Activated CD8-positive, alpha-beta memory T cell treated with anti-CD3 and anti-CD28 coated beads, Interleukin-2, amount 50 U/mL, for 24 hours (primary cell): ENCODE results near the gene EXOC2.

Source experiments
- DNase-seq: peaks from one replicate; pipeline ENCODE4 v3.0.0-alpha.2; 2020; ENCODE audit errors: extremely low read depth

EXOC2 gene

DNA sequence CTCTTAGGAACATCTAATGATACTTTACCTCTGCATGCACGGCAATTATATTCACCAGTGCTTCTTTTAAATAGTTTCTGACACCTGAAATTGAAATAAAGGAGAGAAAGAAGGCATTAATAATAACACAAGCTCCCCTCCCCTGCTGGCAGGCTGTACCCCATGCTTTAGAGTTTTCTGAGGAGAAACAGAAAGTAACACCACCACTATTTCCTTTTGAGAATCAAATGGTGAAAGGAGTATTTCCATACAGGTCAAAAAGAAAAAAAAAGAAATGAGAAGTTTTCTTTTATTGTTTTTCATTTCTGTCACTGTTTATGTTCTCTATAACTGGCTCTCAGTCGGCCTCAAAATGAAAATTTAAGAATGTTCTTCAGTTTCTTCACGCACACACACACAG lies 193.3 kb downstream of the EXOC2 start:
- DNase-seq = no peak

DNA sequence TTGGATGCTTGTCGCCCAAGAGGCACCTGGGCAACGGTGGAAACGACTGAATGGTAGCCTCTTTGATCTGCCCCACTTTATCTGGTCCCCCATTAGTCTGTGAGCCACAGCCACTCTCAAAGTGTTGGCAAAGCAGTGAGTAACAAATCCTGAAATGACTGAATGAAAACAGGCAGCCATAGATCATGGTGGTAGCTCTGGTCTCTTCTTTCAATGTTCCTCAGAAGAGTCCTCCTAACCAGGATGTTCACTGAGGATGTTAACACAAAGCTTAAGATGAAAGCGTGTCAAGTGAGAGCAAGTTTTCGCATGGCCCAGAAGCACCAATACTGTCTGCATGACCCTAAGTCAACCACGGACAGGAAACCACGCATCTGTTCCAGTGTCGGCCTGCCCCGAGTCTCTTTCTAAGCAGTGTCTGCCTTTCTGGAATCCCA lies 194.1 kb downstream of the EXOC2 start:
- DNase-seq = no peak

DNA sequence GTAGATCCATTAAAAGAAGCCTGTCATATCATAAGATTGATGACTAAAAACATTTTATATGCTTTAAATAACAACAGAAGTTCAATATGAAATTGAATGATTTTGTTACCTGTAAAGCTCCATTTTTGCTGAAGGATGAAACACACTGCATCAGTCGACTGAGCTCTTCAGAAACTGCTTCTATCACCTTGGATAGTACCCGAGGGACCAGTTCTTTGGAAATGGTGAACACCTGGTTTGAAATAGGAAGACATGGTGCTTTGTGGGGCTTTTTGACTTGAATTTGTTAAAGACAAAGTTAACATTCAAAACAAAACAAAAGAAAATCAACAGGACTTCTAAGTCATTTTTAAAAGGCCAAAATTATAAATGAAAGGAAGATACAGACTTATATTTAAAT lies 195.7 kb downstream of the EXOC2 start:
- DNase-seq = no peak

DNA sequence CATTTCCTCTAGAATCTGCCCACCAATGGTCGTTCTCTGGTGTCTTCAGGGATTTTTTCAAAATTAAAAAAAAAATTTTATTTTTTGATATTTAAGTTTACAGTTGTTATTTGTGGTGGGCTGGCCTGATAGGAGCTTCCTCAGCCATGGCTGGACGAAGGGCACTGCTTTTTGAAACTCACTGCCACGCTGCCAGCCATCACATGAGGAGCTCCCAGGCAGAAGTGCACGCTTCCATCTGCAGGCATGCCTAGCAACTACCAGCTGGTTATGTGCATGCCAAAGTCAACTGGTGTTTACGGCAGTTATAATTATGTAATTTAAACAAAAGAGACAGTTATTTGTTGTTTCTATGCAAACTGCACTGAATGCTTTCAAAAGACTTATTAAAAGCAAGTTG lies 196.3 kb downstream of the EXOC2 start:
- no peak for DNase-seq

DNA sequence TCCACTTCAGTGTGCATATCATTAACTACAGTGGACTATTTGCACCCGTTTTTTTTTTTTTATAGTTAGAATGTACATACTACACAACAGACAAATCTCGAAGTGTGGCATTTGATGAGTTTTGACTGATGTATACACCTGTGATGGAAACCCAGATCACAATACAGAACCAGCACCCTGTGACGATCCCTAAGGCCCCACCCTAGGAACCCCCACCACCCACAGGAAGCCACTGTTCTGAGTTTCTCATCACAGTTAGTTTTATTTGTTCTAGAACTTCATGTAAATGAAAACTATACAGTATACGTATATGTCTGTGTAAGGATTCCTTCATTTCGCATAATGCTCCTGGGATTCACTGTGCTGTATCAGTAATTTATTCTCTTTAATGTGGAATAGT lies 198.5 kb downstream of the EXOC2 start:
- DNase-seq = no peak

DNA sequence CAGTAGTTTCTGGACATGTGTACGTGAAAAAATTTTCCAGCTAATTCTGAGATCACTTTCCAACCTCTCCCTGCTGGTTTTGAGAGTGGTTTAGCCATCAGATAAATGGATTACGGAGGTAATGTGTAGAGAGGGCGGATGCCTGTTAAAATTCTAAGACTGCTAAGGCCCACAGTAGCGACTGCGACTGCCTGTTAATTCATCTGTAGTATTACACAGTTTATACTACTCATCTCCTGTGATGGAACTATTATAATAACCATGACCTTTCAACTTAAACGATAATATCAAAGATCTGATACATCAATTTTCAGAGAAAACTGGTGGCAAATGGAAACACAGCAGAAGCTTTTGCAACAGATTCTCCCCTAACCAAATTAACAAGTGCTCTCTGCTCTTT lies 199.1 kb downstream of the EXOC2 start:
- DNase-seq = no peak

DNA sequence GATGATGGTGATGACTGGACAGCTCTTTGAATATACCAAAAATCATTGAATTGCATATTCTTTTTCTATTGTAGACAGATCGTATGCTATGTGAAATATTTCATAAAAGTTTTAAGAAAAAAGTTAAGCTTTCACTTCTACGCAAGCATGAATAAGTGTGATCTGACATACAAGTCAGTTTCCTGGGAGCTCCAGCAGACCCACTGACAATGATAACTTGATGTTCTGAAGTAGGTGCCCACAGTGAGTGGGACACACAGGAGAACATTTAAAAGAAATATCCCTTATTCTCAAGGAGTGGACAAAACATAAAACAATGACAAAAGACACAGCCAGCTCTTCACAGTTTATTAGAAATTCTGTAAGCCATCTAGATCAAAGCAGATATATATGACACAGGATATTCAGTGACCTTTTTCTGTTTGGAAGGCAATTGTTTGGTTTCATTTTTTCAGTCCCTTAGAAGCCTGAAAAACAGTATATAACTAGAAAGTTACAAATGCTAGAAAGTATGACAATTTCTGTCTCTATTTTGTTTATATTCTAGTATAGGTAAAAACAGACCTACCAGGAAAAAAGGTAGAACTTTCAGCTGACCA lies 200.0 kb downstream of the EXOC2 start:
- DNase-seq = no peak

DNA sequence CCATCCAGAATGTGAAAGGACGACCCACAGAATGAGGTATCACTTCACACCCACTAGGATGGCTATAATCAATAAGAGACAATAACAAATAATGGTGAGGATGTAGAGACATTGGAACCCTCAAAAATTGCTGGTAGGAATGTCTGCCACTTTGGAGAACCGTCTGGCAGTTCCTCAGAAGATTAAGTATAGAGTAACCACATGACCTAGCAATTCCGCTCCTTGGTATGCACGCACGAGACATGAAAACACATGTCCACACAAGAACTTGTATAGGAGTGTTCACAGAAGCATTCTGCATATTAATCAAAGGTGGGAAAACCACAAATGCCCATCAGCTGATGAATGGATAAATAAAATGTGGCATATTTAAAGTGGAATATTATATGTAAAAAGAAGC lies 200.8 kb downstream of the EXOC2 start:
- no peak for DNase-seq

DNA sequence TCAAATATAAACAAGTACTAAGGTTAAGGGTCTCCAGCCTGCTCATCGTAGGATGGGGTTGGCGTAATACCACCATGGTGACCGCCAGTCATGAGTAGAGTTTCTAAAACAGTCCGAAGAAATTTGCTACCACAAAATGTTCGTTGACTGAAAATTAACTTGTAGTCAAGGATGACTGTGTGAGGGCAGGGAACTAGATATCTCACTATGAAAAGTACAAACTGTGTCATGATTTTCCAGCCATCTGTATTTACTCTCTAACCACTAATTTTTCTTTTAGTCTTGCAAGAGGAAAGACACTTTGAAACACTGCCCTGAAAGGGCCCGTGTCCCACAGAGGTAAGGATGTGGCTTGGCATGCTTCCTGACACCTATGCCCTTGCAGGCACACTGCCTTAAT lies 201.7 kb downstream of the EXOC2 start:
- no peak for DNase-seq

DNA sequence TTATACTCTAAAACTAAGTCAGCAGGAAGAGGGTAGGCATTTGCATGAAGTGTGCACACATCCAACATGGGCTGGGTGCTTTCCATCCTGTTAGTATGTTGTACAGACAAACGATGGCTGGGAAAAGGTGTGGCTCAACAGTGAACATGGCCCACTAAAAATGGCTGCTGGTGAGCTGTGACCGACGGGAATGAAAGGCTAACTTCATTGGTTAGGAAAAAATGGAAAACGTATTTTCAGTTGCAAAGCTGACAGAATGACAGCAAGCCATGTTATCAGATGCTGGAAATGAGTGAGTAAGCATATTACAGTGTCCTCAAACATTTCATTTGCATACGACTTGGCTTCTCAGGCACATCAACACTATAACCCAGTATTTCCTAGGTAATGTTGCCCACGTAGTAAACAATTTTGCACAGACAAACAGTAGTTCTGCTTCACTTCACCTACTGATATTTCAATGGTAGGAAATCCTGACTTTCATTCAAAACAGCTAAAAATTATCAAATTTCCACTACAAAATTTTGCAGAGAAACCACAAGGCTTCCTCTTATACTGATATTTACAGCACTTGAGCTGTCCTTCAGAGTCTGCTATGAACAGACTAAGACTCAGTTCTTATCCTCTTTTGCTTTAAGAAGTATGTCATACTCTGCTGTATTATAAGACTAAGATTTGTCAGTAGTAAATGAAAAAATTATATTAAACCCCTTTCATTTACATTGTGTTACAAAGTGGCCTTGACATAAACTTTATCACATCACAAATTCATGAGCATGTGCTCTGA lies 202.5 kb downstream of the EXOC2 start:
- no peak for DNase-seq

DNA sequence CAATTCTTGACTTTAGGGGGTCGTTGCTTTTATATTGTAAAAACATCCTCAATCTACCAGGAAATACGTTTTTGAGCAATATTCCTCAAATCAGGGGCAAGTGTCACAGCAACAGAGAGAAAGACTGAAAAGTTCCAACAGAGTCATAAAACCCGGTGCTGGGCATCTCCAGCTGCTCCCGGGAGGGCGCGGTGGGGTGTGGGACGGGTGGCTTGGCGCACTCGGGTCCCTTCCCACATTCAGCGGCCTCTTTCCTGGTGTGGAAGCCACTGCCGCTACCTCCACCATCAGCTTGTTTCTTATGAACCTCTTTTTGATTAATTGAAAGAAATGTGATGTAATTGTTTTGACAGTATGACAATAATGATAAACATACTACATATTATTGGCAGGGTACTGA lies 203.2 kb downstream of the EXOC2 start:
- no peak for DNase-seq

DNA sequence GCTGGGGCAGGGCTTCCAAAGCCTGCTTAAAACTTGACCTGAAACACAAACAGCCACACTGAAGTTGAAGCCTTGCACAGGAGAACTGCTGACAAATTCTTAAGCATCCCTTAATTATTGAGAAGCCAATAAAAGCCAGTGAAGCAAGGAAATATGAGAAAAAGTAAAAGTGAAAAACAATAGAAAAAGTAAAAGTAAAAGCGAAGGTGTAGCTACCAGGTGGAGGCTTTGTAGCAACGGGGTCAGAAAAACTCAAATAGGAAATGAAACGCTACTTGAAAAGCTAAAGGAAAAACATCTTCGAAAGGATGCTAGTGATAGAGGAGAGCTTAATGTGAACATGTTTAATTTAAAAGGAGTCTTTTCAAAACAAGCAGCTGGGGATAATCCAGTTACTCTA lies 203.9 kb downstream of the EXOC2 start:
- DNase-seq = no peak

DNA sequence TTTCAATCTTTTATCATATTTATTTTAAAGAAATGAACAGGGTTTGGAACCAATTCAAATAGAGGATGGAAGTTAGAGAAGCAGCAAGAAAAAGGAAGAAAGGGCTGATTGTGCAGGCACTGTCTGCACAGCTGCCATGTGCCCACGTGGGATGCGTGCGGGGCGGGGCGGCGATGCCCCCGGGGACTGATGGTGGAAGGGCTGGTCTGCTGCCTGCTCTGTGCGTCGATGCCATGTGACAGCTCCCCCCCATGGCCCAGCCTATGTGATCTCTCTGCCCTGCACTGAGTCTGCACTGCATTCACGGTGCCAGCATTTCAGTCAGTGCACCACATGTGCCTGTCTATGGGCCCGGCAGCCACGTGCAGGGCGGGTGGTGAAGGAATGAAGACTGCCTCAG lies 205.0 kb downstream of the EXOC2 start:
- DNase-seq = no peak

DNA sequence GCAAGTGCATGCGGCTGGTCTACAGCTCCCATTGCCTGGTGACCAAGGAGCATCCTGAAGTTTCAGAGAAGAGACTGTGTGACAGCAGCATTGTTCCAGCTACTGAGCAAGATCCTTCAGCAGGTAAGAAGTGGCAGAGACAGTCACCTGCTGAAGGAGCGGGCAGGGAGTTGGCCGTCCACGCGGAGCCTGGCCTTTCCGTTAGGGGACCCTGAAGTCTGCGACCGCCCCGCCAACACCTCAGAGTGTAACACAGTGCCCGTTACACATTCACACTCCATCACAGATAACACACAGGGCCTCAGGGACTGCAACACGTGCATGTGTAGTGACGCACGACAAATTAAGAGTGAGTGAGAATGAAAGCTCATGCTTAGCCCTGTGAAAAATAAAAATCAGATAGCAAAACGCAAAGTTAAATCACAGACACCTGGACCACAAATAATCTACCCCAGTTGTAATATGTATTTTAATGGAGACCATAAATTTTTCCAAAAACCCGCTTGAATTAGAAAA lies 207.2 kb downstream of the EXOC2 start:
- no peak for DNase-seq

DNA sequence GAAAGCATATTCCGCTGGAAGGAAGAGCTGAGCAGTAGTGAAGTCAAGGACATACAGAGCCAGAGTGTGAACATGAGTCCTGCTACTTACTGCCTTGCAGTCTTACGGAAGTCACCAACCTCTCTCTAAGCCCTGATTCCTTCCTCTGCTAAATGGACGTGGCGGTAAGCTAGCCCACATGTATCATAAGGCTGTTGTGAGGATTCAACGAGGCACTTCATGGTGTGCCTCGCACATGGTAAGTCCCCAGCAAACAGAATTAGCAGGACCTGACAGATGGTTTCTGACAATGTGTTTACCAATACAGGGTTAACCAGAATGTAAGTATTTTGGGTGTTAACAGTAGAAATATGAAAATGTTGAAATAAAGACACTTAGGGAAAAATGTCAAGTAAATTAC lies 208.2 kb downstream of the EXOC2 start:
- DNase-seq = no peak

DNA sequence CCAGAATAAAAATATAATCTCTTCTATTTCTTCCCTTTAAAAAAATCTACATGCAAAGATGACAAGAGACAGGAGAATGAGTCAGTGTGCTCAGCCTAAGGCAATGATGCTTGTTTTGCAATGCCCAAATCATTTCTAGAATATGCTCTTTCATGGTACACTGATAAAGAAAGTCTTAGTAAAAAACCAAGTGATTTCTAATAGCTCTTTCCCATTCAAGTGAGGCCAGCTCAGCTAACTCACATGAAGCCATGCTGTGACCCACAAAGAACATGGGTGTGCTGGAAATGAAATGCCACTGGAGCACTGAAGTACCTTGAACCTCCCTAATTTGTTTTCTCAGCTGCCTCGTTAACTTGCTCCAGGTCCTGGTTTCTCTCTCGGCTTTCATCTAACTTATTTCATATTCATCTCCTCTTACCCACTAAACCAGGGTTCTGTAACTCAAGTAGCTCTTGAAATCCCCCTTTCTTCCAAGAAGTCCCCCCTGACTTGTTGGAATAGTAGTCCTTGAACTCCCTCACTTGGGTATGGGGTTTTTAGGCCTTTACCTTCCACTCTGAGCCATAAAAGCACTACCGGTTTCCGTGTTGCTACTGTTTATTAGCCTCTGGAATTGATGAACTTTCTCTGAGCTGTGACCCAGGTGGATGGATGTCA lies 208.7 kb downstream of the EXOC2 start:
- DNase-seq = no peak

DNA sequence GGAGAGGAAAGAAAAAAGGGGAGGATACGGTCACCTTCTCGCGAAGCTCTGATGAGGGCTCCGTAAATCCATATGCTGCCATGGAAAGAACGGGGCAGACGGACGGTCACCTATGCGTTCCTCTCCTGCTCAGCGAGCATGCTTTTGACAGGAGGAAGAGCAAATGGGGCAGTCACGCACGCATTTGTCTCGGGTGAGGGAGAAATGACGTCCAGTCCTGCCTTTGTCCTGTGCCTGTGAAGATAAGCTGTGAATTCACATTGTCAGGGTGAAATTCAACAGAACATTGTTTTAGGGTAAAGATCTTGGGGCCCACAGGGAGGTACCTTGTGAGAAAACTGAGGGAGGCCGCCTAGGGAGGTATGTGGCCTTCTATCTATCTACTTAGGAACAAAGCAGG lies 217.6 kb downstream of the EXOC2 start:
- no peak for DNase-seq

DNA sequence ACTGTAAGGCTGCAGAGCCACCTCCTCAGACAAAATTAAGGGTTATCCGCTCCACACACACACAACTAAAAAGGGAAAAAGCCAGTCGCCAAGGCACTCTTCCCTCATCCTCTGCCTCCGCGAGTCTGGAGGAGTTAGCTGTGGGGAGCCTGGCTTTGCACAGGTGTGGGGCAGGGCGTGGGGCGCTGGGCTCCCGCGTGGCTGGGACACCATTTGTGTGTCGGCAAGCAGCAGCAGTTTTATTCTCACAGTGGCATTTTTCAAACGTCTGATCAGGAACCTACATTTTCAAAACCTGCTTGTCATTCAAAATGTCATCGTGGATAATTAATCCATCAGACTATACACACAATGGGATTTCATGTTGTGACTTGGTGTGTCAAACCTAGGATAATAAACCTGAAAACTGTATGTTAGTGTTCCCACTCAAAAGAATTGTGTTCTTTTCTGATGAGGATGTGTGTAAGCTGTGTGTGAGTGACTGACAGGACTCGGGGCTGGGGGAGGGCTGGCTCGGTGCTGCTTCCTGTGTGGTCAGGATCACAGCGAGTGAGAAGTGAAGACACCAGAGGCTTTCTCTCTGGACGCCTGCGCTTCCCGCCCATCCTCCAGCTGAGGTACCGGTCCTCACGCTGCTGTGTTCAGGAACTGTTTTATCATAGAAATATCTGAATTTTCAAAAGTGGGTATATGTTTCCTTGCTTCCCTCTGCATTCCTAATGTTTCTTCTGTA lies 218.3 kb downstream of the EXOC2 start:
- DNase-seq = peak; percentile 69

DNA sequence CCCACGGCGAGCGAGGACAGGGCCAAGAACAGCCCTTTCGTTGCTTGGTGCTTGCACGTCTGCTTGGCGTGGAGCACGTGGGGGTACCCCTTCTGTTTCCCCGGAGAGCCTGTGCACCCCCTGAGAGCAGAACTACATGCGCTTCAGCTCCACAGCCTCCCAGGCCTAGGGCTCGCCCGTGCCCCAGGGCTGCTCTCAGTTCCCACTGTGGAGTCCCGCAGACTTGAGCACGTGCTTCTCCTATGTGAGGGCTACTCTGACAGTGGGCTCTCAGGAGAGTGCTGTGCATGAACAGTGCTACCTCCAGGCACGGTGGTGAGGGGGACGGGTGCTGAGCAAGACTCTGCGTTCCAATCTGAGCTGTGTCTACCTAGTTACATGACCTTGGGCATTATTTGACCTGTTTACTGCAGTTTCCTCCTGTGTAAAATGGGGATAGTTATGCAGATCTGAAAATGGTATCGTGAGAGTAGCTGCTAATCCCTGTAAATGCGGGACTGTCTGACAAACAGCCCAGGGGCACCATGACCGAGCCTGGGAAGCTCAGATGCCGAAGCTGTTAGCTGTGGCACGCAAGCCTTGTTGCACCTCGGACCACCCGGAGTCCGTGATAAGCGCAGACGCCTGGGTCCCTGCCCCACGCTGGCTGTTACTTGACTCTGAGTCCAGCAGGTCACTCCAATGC lies 219.0 kb downstream of the EXOC2 start:
- DNase-seq = no peak

DNA sequence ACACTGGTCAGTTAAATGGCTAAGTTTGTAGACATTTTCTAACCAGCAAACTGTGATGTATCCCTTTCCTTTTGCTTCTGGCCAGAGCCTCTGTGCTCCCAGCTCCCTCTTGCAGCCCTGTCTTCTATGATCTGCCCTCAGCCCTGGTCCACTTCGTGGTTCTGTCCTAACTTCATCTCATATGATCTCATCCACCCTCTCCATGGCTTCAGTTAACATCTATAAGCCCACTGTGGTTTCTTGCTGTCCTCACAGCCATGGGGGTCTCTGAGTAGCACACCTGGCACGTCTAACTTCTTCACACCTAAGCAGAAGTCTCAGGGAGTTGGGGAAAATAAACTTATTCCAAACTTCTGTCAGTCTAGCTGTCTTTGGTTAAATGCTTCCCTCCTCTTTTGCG lies 219.6 kb downstream of the EXOC2 start:
- DNase-seq = no peak

DNA sequence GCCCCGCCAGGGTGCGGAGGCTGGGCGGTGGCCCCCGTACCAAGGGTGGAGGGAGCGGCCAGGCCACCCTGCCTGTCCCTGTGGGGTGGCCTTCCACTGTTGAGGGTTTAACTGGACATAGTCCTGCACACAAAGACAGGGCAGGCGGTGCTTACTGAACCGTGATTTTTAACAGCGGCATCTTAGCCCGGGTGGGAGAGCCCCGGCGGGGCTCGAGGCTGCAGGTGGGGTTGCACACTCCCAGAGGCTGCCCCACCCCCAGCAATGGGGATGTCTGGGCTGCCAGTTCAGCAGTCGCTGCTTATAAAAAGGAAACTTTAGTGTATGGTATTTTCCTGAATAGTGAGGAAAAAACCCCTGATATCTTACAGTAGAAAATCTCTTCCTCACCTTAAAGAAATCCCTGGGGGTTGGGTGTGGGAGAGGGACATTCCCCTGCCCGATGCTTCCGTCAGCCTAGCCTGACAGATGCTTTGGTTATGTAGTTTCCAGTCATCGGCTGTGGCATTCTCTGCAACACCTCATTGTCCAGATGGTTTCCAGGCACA lies 222.0 kb downstream of the EXOC2 start:
- no peak for DNase-seq
